Measurements from ENCODE around the gene ARMS2. TPM values are rescaled to one million over a fixed set of nuclear protein-coding genes. Genes with fewer than 3 reads are reported as not detected.

Gene ARMS2
- total RNA-seq, 1 donor from 2014 or later: not detected

DNA sequence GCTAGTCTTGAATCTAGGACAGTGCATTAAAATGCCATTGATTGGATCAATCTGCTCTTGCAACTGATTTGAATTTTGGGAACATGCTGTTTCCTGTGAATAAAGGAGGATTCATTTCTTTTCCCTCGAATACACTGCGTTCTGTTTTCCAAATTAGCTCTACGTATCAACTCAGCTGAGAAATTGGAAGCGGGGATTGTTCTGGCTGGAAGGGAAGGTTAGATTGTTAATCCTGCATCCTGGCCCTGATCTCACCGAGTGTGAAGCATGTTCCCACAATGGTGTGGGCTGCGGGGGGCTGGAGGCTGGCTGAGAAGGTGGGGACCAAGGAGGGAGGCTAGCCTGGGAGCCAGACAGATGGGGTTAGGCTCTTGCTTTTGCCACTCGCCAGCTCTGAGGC is 24.5 kb downstream of the ARMS2 start:
- TF ChIP-seq, protein P1, sequence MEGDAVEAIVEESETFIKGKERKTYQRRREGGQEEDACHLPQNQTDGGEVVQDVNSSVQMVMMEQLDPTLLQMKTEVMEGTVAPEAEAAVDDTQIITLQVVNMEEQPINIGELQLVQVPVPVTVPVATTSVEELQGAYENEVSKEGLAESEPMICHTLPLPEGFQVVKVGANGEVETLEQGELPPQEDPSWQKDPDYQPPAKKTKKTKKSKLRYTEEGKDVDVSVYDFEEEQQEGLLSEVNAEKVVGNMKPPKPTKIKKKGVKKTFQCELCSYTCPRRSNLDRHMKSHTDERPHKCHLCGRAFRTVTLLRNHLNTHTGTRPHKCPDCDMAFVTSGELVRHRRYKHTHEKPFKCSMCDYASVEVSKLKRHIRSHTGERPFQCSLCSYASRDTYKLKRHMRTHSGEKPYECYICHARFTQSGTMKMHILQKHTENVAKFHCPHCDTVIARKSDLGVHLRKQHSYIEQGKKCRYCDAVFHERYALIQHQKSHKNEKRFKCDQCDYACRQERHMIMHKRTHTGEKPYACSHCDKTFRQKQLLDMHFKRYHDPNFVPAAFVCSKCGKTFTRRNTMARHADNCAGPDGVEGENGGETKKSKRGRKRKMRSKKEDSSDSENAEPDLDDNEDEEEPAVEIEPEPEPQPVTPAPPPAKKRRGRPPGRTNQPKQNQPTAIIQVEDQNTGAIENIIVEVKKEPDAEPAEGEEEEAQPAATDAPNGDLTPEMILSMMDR (IDR thresholded peaks at IDR 0.05): no peak
- Histone ChIP-seq H3K9me3 (no peaks in the 10 kb centered on the region), H3K27ac (no peak overlapping the region), H3K4me1 (peaks cover 26% of the 10 kb centered on the region), H3K36me3 (no peaks in the 10 kb centered on the region), H3K4me3 (no peak overlapping the region), H3K27me3 (no peaks in the 10 kb centered on the region)
- DNase-seq (no peak), ATAC-seq (no peak)
- intact Hi-C loops (cut with DNase I): no loop called here

DNA sequence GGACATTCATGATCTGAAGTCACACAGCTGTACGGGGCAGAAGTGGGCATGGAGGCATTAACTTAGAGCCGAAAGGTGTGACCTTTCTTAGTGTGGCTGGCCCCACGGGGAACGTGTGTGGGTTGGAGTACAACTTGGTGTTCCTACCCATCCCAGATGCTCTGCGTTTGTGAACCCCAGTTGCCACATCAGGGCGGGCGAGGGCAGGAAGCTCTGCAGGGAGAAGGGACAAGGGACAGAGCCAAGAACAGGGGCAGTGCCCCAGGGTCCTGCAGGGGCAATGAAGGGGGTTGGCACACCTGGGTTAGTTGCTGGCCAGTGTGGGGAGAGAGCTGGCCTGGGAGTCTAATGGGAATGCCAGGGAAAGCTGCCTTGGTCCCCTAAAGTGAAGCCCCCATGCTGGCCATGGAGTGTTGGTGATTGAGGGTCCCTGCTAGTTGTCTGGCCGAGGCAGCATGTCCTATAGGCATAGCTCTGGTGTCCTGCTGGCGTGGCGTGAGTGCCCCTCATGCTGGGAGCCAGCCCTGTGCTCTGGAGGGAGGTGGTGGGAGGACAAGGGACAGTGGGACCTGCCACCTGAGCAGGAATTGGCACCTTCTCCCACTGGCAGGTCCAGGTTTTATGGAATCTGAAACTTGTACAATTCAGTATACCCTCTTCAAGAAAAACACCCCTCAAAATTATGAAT is 25.8 kb downstream of the ARMS2 start:
- TF ChIP-seq, protein P1 (IDR thresholded peaks at IDR 0.05): no peak
- DNase-seq (no peak), ATAC-seq (no peak)
- intact Hi-C loops (cut with DNase I): no loop called here
- H3K36me3 ChIP-seq: no peaks in the 10 kb centered on the region
- H3K4me3 ChIP-seq: no peak overlapping the region
- no peaks in the 10 kb centered on the region for H3K27me3 ChIP-seq
- H3K27ac ChIP-seq: no peak overlapping the region
- peaks cover 17% of the 10 kb centered on the region for H3K4me1 ChIP-seq
- H3K9me3 ChIP-seq: no peaks in the 10 kb centered on the region

DNA sequence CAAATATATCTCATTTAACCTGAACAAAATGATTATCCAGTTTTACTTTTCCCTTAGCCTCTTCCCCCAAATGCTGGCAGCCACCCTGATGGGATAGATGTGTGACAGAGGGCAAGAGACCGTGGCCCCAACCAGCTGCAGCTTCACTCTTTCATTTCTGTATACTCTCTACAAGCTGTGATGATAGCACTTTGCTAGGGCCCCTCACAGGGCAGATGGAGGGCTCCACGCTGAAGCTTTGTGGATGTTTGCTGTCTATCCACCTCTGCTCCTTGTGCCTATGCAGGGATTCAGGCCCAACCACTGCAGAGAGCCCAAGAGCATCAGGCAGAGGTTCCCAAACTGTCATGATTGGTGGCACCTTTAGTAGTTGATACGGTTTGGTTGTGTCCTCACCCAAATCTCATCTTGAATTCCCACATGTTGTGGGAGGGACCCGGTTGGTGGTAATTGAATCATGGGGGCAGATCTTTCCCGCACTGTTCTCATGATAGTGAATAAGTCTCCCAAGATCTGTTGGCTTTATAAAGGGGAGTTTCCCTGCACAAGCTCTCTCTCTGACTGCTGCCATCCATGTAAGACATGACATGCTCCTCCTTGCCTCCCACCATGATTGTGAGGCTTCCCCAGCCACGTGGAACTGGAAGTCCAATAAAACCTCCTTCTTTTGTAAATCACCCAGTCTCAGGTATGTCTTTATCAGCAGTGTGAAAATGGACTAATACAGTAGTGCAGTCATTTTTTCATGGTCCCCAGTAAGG is 27.0 kb downstream of the ARMS2 start:
- H3K9me3 ChIP-seq: no peaks in the 10 kb centered on the region
- no peak overlapping the region for H3K4me3 ChIP-seq
- TF ChIP-seq, protein P1 (IDR thresholded peaks at IDR 0.05): no peak
- no peak for ATAC-seq
- H3K4me1 ChIP-seq: peaks cover 12% of the 10 kb centered on the region
- DNase-seq: no peak
- H3K36me3 ChIP-seq: no peaks in the 10 kb centered on the region
- no peaks in the 10 kb centered on the region for H3K27me3 ChIP-seq
- intact Hi-C loops (cut with DNase I): no loop called here
- no peak overlapping the region for H3K27ac ChIP-seq

DNA sequence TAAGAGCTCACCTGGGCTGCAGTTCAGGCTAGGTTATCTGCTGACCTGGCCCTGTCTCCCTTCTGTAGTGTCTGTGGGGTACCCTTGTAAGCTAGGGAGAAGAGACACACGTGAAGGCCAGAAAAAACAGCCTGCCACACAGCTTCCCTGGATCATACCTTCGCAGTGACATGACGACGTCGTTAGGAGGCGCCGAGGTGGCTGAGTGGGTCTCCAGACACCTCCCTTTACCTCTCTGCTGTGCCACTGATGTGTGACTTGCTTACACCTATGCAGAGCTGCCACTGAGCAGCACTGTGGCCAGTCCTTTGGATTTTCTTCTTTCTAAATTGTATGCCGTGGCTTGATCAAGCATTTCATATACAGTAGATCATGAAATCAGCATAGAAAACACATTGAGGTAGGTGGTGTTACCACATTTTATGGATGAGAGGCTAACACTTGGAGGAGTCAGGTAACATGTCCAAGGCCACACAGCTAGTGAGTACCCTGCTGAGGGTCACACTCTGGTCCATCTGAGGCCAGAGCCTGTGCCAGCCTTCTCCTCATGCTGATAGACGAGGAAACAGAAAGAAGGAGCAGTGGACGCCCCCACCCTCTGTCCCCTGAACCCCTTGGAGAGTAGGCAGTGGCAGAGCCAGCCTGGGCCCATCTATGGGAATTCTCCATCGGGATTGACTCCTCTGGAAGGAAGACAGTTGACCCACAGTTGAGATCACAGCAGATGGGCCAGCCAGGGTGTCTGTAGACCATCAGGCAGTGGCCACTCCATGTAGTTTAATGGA is 30.0 kb downstream of the ARMS2 start:
- H3K36me3 ChIP-seq: peaks cover 7% of the 10 kb centered on the region
- peaks cover 12% of the 10 kb centered on the region for H3K4me1 ChIP-seq
- H3K9me3 ChIP-seq: no peaks in the 10 kb centered on the region
- TF ChIP-seq, protein P1 (IDR thresholded peaks at IDR 0.05): no peak
- intact Hi-C loops (cut with DNase I): no loop called here
- H3K27ac ChIP-seq: no peak overlapping the region
- no peak overlapping the region for H3K4me3 ChIP-seq
- DNase-seq (no peak), ATAC-seq (no peak)
- H3K27me3 ChIP-seq: no peaks in the 10 kb centered on the region

DNA sequence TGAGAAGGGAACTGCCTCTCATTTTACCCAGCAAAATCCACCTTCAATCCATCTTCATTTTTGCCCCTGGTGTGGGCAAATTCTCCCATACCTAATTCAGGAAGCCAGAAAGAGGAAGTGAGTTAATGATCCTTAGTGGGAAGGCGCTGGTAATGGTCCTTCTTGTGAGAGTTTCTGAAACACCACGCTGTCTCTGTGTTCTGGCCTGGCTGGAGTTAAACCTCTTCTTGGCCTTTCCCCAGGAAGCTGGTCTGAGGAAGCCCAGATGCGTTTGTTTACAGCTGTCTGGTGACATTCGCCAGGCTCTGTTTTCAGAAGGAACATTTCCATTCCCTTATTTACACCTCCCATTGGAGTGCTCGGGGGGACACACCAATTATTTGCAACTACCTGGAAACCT is 31.2 kb downstream of the ARMS2 start:
- DNase-seq: peak; percentile 5
- H3K4me3 ChIP-seq: no peak overlapping the region
- TF ChIP-seq, protein P1 (IDR thresholded peaks at IDR 0.05): no peak
- H3K27ac ChIP-seq: no peak overlapping the region
- intact Hi-C loops (cut with DNase I): no loop called here
- peaks cover 12% of the 10 kb centered on the region for H3K4me1 ChIP-seq
- peak; percentile 42 for ATAC-seq
- H3K9me3 ChIP-seq: no peaks in the 10 kb centered on the region
- peaks cover 9% of the 10 kb centered on the region for H3K36me3 ChIP-seq
- no peaks in the 10 kb centered on the region for H3K27me3 ChIP-seq
